Measurements from ENCODE around the gene HOXB8.

HOXB8 gene

DNA sequence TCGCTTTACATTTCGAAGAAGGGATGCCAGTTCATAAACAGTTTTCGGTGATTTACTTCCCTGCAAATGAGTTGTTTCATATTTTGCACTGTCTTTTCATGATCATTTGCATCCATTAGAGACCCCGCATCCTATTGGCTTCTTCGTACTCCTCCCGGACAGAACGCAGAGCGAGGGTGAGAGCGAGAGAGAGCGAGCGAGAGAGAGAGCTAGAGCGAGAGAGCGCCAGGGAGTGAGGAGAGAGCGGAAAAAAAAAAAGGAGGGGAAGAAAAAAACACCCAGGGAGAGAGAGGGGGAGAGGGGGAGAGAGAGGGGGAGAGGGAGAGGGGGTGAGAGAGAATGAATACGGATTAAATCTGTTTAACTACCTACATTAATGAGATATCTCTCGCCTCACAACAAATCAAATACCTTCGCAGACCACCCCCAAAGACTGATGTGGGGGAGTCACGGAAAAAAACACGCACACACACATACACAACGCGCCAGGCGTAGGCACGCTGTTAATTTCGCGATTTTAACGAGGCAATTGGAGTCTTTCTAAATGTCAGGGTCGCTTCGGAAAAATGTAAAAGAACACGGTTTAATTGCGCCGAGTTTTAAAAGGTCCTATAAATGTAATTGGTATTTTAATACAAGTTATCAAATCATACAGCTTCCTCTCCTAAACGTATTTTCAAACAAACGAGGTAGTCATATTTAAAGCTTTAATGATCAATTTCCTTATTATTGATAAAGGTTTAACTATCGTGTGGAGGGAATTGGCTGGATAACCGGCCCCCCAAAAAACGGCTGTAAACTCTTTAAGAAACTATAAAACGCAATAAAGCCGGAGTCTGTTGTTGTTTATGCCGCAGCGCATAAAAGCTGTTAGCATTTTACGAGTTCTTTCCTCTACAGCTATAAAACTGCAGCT, at the start of gene HOXB8:
Gene HOXB8, minus strand, starts transcription at position 246 of the 916 bp plus-strand sequence. CDS start 588 bp downstream, outside the sequence.
- no peak for DNase-seq (ENCODE audit: low read depth)

DNA sequence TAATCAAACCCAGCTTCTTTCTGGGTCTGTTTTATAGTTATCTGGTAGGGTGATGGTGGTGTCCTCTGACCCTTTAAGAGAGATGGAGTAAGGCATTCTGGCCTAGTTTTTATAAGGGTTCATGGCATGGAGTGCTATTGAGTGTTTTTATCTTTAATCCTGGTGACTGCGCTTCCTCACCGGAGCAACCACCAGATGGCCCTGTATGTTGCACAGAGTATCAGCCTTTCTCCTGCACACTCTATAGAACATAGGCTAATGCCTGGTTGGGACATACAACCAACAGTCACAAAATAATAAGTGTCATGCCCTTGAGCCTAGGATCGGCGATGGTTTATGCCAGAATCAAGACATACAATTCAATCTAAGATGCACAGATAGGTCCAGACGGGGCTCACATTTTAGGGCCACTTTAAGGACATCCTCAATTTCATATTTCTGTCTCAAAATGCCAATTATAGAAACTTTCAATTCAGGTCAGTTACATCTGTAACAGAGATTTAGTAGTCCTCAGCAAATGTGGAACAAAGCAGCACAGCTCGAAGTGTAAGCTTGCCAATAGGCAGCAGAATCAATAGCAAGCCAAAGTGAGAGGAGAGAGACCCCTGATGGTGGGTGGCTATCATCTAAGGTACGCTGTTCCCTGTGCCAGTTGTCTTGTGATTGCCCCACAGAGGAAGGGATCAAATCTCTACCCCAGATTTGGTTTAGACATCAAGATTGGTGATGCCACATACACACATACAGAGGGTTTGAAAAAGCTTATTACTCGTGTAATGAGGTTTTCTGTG, 48.2 kb upstream of the HOXB8 start:
- DNase-seq (ENCODE audit: low read depth), result no peak

DNA sequence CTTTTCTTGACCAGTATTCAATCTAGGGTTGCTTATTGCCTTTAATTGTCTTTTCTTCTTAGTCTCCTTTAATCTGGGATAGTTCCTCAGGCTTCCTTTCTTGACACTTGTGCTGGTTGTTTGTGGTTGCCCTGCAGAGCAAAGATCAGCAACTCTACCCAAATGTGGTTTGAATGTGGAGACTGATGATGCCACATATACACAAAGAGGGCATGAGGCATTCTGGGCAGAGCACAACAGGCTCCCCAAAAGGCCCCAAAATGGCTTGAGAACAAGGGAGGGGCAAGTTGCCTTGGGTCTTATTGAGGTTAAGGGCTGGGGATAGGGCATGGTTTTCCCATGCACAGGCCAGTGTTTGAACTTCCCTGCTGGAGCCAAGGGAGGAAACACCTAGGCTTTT, 40.8 kb upstream of the HOXB8 start:
- no peak for DNase-seq (ENCODE audit: low read depth)

DNA sequence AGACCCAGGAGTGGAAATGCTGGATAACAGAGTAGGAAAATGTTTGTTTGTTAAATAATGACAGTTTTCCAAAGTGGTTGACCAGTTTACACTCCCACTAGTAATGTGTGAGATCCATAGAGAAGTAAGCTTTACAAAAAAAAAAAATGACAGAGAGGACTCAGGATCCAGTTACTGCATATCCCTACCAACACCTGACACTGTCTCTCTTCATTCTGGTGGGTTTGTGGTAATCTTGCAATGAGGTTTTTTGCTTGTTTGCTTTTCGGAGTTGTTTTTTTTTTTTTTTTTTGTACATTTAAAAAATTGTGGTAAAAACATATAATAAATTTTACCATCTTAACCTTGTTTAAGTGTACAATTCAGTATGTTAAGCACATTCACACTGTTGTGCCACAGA, 34.6 kb upstream of the HOXB8 start:
- no peak for DNase-seq (ENCODE audit: low read depth)

DNA sequence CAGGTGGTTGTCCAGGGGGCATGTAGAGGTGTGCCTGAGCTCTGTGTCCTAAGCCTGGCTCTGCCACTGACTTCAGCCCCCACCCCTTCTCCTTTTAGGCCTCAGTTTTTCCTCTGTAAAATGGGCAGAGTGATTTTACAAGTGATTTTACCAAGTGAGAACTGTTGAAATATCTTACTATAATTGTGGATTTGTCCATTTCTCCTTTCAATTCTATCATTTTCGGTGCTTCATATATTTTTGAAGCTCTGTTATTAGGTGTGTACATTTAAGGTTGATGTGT, 32.8 kb upstream of the HOXB8 start:
- DNase-seq (ENCODE audit: low read depth), result no peak

DNA sequence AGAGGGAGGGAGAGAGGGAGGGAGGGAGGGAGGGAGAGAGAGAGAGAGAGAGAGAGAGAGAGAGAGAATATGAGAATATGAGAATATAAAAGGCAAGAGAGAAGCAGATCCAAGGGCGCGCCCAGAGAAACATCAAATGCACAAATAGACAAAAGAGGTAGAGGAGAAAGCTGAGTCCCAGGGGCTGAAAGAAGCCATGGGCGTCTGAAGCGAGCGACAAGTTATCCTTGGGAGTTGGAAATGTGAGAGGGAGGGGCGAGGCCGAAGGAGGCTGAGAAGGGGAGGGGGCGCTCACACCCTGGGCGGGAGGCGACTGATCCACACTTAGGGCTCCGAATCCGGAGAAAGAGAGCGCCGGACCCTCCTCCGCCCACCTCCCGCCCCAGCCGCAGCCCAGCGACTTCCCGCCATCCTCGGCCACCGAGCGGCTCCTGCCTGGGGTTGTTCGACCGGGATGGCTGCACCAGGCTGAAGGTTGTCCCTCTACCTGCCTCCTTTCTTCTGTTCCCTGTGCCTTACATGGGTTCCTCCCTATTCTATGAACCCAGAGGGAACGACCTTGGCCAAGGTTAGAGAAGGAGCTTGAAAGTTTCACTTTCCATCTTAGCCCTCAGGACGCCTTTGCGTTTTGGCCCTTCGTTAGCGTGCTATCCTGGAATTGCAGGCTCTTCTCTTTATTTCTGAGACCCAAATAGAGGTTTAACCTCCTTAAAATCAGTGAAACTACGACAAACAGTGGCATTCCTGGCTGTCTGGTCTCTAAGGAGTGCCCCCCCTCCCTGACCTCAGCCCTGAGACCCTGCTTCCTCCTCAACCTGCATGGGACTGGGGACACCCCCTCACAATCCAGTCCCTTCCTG, 32.2 kb upstream of the HOXB8 start:
- DNase-seq (ENCODE audit: low read depth), result no peak

DNA sequence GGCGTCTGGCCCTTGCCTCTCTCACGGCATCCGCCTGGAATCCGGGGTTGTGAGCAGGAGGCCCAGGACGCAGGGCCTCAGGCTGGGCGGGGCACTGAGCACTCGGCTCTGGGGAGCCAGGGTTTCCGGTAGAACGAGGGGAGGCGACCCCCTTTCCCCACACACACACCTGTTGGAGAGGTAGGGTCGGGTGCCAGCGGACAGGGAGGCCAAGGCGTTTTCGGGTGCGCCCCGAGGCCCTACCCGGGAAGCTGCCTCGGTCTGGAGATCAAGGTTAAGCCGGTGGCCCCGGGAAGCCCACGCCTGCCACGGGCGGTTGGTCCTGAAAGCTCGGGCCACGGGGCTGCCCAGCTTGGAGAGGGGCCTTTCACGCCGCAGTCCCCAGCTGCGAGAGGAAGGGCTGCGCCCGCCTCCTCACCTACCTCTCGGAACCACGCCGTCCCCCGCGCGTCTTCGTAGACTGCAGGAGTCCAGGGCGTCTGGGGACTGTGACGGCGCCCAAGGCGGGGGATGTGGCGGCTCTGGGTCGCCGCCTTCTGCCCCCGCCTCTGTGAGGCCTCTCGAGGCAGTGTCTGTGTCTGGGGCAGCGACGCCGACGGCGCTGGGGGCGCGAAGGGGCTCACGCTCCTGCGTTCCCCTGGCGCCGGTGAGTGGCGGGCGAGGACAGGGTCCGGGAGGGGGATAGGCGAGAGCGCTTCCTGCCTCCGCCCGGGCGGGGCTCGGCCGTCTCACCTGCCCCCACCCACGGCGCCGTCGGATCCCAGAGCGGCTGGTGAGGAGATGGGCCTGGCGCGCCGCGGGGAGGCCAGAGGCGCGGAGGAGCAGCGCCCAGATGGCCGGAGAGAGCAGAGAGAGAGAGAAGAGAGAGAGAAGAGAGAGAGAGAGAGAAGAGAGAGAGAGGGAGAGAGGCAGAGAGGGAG, 31.4 kb upstream of the HOXB8 start:
- no peak for DNase-seq (ENCODE audit: low read depth)

DNA sequence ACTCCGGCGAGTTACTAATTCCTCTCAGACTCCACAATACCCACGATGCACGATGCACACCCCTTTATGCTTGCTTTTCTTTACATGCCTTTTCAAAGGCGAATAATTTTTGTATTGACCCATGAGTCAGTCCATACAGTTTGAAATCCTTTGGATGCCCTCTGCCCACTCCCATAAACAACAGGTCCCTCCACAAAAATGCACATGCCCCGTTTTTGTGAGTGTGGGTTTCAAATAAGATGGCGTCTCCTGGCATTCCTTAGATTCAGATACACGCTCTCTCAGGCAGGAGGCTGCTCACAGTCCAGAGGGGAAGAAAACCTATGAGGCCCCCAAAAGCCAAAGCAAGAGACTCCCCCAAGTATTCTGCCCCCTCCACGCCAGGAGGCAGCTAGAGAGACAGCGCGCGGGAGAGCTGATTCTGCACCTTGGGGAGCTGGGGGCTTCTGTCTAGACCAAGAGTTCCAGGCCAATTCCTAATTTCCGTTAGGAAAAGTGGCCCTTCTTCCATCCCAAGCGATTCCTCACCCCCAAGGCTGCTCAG, 30.6 kb upstream of the HOXB8 start:
- DNase-seq (ENCODE audit: low read depth), result no peak

DNA sequence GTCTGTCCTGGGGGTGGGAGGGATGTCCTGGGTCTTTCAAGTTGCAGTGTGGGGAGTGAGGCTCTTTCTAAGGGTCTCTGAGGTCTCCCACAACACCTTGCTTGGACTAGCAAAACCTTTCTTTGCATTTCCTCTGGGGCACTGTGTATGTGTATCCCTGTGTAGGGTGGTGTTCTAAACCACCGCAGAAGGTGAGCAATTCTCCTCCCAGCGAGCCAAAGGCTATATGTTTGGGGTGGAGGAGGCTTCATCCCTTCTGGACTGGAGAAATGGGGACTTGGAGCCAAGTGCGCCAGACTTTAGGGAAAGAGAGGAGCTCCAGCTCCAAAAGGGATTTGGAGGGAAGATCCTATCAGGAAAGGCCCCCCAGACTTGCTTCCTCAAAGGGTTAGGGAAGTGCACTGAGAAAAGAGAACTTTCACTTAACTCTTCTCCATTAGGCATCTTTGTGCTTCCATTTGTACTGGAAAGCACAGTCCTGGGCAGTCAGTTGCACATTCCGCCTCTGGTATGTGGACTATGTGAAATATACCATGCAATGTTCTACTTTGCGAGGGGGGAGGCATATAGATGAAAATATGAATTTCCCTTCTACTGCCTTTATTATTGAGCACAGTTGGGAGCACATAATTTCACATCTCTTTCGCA, 29.9 kb upstream of the HOXB8 start:
- DNase-seq (ENCODE audit: low read depth), result no peak

DNA sequence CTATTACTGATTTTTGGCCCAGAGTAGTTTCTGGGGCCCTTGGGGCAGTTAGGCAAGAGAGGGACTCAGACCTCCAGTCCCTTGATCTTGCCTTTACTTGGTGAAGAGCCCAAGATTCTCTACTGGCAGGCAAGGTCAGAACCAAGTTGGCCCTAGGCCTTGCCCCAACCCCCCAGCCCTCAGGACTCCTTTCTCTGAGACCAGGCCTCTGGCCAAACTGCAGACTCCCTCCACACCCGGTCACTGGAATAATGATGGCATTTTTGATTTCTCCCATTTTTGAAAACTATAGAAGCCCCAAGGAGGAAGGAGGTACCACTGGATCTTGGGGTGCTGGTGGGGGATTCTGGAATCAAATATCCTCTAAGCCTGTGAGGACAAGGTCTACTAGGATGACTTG, 29.1 kb upstream of the HOXB8 start:
- no peak for DNase-seq (ENCODE audit: low read depth)

DNA sequence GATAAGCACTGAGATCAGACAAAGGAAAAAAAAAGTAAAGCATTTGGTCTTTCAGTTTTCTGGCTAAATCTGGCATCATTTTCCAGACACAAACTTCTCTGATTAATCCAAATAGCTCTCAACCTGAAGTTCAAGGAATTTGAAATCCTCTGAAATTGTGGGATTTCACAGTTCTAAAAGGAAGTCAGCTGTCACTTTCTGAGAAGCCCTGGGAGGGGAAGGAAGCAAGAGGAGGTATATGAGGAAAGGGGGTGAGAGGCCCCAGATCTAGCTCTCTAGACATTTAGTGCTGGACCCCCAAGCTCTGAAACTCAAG, 28.6 kb upstream of the HOXB8 start:
- no peak for DNase-seq (ENCODE audit: low read depth)

DNA sequence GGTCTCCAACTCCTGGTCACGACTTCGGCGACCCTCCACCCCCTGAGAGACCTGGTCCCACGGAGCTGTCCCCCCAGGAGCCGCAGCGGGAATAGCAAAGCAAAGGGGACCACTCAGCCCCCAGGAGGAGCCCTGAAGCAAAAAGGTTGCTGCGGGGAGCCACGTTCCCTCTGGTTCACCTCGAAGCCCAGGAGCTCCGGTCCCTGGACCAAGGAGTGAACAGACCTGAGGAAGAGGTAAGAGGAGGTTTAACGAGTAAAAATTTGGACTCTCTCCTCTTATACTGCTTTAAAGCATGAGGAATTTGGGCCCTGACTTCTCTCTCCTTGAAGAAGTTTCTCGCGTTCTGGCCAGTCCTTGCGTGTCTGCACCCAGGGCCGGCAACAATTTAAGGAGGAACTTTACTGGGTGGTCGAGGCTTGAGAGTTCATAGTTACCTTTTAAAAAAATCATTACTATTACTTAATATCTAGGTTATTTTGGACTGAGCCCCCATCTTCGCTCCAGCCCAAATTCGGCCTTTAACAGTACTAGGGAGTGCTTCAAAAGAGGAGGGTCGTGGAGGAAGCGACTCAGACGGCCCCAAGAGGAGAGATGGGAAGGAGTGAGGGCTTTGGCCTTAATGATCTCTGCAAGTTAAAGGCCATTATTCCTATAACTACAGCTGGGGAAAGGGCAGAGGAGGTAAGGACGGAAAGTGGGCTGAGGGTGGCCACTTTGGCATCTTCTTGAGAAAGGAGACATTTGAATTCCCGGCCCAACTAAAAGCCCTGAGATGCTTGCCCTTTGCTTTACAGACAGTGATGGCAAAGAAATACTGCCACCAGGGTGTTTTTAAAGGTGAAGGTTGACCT, 28.0 kb upstream of the HOXB8 start:
- DNase-seq (ENCODE audit: low read depth), result no peak

DNA sequence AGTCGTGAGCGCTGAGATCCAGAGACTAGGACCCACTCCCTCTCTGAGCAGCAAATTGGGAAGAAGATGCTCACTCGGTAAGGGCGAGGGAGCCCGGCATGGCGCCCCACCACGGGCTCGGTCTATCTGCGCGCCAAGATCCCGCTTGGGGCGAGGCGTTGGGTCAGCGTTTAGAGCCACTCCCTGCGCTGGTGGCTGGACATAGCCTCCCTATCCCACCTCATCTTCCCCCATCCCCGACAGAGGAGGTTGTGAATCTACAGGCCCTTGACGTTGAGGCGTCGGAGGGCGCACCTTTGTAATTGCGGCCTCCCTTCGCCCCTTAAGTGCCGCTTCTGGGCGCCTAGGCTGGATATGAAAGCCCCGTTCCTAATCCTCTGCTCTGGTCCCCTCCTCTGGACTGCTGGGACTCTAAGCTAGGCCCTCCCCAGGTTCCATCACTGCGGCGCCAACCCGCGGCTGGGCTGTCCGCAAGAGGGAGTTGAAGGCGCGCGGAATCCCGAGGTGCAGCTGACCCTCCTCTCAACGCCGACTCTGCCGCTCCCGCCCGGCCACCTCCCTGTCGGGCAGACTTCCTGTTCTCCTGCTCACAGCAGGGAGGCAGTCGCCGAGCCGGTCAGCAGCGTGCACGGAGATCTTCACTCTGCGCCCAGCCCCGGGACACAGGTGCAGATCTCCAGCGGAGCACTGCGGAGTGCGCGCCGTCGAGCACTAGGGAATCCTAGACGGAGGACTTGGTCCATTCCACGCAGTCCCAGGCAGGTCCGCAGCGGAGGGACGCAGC, 27.2 kb upstream of the HOXB8 start:
- DNase-seq (ENCODE audit: low read depth), result no peak

DNA sequence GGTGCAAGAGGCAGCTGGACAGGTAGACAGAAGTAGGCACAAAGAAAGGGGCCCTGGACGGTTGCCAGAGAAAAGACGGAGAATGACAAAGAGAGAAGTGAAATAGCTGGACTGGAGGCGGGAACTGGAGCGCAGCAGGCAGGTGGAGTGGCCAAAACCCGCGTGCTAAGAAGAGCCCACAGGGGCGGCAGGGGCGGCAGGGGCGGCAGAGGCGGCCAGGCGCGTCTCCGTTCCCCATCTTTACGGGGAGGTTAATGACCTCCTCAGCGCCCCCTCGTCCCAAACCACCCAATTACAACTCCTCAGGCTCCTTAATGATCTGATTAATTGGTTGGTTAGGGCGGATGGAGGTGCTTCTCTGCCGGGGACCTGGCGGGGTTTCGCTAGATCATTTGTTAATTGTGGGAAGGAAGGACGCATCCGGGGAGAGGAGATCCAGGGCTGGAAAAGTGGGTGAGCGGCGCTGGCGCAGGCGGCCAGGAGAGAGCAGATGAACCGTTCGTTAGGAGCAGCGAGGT, 26.5 kb upstream of the HOXB8 start:
- no peak for DNase-seq (ENCODE audit: low read depth)

DNA sequence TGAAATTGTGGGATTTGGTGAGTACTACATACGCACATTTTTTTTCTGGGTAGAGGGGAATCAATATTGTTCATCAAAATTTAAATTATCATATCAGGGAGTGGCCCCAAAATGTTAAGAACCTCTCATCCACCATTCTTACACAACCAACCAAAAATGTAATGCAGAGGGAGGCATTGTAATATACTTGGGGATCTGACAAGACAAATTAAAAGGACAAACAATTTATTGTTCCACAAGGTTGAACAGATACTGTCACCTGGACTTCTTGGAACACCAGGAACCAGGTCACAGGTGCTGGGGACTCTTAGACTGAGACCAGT, 25.7 kb upstream of the HOXB8 start:
- no peak for DNase-seq (ENCODE audit: low read depth)

DNA sequence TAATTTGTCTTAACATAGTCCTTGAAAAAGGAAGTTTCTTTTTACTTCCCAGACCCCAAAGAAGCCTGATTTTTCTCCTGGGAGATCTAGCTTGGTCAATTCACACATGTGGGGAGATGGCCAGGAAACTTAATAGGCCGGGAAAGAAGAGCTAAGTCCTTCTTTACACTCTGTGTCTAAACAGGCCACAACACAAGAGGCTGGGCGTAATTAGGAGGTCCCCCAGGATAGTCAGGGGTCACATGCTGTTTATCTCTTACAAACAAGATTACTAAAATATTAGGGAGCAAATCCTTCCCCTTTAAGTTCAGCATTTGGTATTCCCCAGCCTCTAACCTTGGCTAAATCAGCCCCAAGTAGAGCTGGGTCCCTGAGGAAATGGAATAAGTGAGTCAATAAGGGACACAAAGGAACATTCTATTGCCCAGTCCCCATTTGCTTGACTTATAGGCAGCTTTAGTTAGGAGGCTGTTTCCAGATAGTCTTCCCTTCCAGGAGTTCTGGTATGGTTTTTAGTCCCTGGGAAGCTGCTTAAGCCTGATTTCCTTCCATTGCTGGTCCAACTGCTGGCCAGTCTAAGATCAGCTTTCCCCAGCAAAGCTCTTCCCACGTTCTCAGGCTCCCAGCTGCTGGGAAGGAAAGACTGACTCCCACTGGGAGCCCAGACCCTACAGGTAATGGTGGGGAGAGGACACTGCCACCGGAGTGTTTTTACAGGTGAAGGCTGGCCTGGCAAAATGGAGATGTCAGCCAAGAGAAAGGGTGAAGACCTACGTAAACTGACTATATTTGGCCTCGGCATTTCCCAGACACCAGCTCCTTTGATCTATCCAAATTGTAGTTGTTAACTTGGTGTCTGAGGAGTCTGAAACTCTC, 25.1 kb upstream of the HOXB8 start:
- no peak for DNase-seq (ENCODE audit: low read depth)

DNA sequence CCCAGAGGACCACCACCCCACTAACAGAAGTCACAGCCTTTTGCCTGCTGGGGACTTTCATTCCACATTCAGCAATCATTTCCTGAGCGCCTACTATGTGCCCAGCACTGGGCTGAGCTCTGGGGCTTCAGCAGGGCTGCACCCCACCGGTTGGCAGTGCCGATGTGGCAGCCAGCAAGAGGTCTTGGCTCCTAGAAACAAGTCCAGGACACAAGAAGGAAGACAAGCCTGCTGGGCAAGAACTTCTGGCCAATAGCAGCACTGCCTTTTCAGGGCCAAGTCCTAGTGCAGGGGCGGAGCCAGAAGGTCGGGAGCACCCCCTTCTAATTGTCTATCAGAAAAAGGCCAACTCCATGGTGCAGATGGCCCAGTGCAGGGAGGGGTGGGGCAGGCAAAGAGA, 24.0 kb upstream of the HOXB8 start:
- no peak for DNase-seq (ENCODE audit: low read depth)
